AG04450 (cell line): ENCODE results near the gene CBS. TPM values are rescaled to one million over a fixed set of nuclear protein-coding genes. Genes with fewer than 3 reads are reported as not detected.
"Not testable (repeated sequence)": the region's sequence is repeated elsewhere in the genome, so short reads cannot be mapped to it uniquely, and the experiment has no call there.

Experiments used
- CTCF ChIA-PET: fragments of 300-600, 350-600 bp; formaldehyde crosslinking; extraction: SDS; loops from one replicate; lab custom pipeline; 2022; ENCODE audit warnings: antibody characterized with exemption, inconsistent platforms; lab: Charles Lee
- POLR2A ChIA-PET: fragments of 350-600 bp; formaldehyde crosslinking; extraction: SDS; loops from one replicate; lab custom pipeline; 2021; ENCODE audit warnings: antibody characterized with exemption, inconsistent platforms; lab: Yijun Ruan, JAX
- DNase-seq: peaks from one replicate; pipeline ENCODE4 v3.0.0-alpha.2; 2011; ENCODE audit warnings: low read depth, low spot score
- H3K27ac ChIP-seq: one replicate; pipeline ENCODE4 v1.5.1; 2012; ENCODE audit warnings: low read depth, low read length, control low read depth
- H3K27me3 ChIP-seq: one replicate; pipeline ENCODE4 v1.6.0; 2012; ENCODE audit warnings: low read length; ENCODE audit not compliant: control insufficient read depth, insufficient read depth
- H3K4me3 ChIP-seq: 2 replicates; pipeline ENCODE4 v1.5.1; 2011; ENCODE audit warnings: mild to moderate bottlenecking, low read depth, low read length, control low read depth
- H3K9me3 ChIP-seq: 2 replicates; pipeline ENCODE4 v1.5.1; 2012; ENCODE audit warnings: low read length; ENCODE audit not compliant: control insufficient read depth, insufficient read depth
- CTCF ChIP-seq: IDR thresholded peaks from 2 replicates; pipeline ENCODE4 v1.5.1; 2011; ENCODE audit warnings: low read depth, low read length, control low read depth, inconsistent platforms
- polyA plus RNA-seq: library from polyadenylated mRNA; depleted of rRNA; stranded (reverse); fragments of >200 nt; gene quantifications from 2 replicates; pipeline ENCODE4 v1.2.3, GENCODE V29; 2011

CBS gene
- polyA plus RNA-seq, 1 experiment = 41.1 TPM

GRCh38 chr21:43016728-43017127 is 58.9 kb downstream of the CBS start:
- CTCF ChIA-PET = no interaction called here
- Histone ChIP-seq H3K9me3 (no peaks in the 10 kb centered on the region; the same call in 1 of the 2 replicates), H3K4me3 (no peak overlapping the region), H3K27me3 (no peaks in the 10 kb centered on the region), H3K27ac (no peak overlapping the region)
- no peak for DNase-seq
- TF ChIP-seq CTCF = no peak
- POLR2A ChIA-PET = no interaction called here

GRCh38 chr21:43015906-43016540 is 59.6 kb downstream of the CBS start:
- ChIA-PET CTCF (no interaction called here), POLR2A (interaction anchor here (0.7 kb wide), 1 partner anchor 15 kb away, joined by 3 read pairs; no protein-coding TSS in a partner anchor)
- no peaks in the 10 kb centered on the region; the same call in 1 of the 2 replicates for H3K9me3 ChIP-seq
- TF ChIP-seq CTCF = no peak
- H3K4me3 ChIP-seq = no peak overlapping the region
- H3K27me3 ChIP-seq = no peaks in the 10 kb centered on the region
- DNase-seq = no peak
- H3K27ac ChIP-seq = no peak overlapping the region

- ChIA-PET POLR2A (no interaction called here), CTCF (no interaction called here)
- no peaks in the 10 kb centered on the region for H3K27me3 ChIP-seq
- no peaks in the 10 kb centered on the region; the same call in 1 of the 2 replicates for H3K9me3 ChIP-seq
- no peak overlapping the region for H3K27ac ChIP-seq
- DNase-seq = no peak
- H3K4me3 ChIP-seq = no peak overlapping the region
- no peak for TF ChIP-seq CTCF
These were observed 63.0 kb downstream of the CBS start for GRCh38 chr21:43012596-43012995.

- TF ChIP-seq CTCF = no peak
- POLR2A ChIA-PET = no interaction called here
- H3K4me3 ChIP-seq = no peak overlapping the region
- H3K27ac ChIP-seq = no peak overlapping the region
- no peak for DNase-seq
- H3K9me3 ChIP-seq = peaks cover 2% of the 10 kb centered on the region; the same call in 1 of the 2 replicates
- H3K27me3 ChIP-seq = no peaks in the 10 kb centered on the region
- CTCF ChIA-PET = no interaction called here
These were observed 68.8 kb downstream of the CBS start for GRCh38 chr21:43006874-43007208.

GRCh38 chr21:43006051-43006873 is 69.4 kb downstream of the CBS start:
- CTCF ChIA-PET, DNase-seq, POLR2A ChIA-PET, H3K9me3 ChIP-seq, H3K27me3 ChIP-seq, H3K4me3 ChIP-seq, H3K27ac ChIP-seq: not testable (repeated sequence)
